AG09309 (cell line): ENCODE measurements around the gene CDC42EP1.
A peak's percentile ranks its signal among the peaks of the same experiment; 100 is the strongest.
"Not testable (repeated sequence)": the region's sequence is repeated elsewhere in the genome, so short reads cannot be mapped to it uniquely, and the experiment has no call there.

Experiments
- DNase-seq: peaks from one replicate; pipeline ENCODE4 v3.0.0-alpha.2; 2010; ENCODE audit warnings: low read depth
- H3K4me3 ChIP-seq: 2 replicates; pipeline ENCODE4 v1.5.1; 2011; ENCODE audit warnings: mild to moderate bottlenecking, low read depth, low read length, moderate library complexity; ENCODE audit not compliant: control insufficient read depth
- TF ChIP-seq, protein P1 (sequence below): IDR thresholded peaks from 2 replicates; pipeline ENCODE4 v1.5.1; 2011; ENCODE audit warnings: mild to moderate bottlenecking, low read depth, low read length, inconsistent platforms; ENCODE audit not compliant: insufficient read depth, control insufficient read depth; ENCODE audit errors: missing control alignments

The CDC42EP1 gene

DNA sequence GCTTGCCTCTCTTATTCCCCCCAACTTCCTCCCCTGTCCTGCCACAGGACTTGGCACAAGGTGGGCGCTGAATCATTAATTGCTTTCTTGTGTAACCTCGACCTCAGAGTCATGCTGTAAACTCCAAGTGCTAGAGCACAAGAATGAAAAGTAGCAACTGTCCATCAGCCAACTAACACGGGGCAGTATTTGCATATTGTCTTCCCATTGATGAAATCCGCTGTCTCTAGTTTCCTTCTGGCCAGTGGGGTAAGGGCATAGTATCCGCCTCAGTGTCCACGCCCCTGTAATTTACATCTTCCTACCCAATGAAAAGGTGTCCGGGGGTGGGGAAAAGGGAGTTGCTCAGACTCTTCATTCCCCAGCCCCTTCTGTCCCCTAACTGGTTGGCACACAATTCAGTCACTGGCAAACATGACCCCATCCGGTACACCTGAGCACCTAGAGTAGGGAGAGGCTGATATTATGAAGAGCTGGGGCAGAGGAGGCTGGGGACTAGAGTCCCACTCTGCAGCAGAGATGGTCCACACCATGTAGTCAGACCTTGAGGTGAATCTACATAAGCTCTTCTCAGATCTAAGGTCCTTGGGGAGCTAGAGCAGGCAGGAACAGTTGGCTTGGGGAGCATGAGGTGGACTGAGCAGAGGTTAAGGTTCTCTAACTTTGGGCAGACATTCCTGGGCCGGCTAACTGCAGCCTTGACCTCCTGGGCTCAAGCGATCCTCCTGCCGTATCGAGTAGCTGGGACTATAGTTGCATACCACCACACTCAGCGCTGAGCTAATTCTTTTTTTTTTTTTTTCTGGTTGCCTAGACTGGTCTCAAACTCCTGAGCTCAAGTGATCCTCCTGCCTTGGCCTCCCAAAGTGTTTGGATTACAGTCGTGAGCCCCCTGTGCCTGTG is 41.5 kb downstream of the CDC42EP1 start:
- DNase-seq: peak; percentile 24
- H3K4me3 ChIP-seq: no peak overlapping the region

DNA sequence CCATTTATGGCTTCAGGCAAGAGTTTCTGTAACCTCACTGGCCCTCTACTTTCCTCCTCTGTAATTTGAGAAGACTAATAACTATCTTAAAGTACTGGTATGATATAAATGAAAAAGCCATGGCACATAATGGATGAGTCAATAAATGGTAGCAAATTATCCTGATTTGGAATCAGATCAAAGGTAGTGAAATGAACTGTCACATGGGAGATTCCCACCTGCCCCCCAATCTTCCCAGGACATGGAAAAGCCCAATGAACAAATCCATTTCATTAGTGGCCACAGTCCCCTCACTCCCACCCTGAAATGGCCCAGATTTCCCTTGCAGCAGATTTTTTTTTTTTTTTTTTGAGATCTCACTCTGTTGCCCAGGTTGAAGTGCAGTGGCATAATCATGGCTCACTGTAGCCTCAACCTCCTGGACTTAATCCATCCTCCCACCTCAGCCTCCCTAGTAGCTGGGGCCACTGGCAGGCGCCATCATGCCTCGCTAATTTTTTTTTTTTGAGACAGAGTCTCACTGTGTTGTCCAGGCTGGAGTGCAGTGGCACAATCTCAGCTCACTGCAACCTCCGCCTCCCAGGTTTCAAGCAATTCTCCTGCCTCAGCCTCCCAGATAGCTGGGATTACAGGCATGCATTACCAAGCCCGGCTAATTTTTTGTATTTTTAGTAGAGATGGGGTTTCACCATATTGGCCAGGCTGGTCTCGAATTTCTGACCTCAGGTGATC is 42.4 kb downstream of the CDC42EP1 start:
- not testable (repeated sequence) for H3K4me3 ChIP-seq, DNase-seq

More for the DNA sequence above, 41.5 kb downstream of the CDC42EP1 start:
- TF ChIP-seq, protein P1, sequence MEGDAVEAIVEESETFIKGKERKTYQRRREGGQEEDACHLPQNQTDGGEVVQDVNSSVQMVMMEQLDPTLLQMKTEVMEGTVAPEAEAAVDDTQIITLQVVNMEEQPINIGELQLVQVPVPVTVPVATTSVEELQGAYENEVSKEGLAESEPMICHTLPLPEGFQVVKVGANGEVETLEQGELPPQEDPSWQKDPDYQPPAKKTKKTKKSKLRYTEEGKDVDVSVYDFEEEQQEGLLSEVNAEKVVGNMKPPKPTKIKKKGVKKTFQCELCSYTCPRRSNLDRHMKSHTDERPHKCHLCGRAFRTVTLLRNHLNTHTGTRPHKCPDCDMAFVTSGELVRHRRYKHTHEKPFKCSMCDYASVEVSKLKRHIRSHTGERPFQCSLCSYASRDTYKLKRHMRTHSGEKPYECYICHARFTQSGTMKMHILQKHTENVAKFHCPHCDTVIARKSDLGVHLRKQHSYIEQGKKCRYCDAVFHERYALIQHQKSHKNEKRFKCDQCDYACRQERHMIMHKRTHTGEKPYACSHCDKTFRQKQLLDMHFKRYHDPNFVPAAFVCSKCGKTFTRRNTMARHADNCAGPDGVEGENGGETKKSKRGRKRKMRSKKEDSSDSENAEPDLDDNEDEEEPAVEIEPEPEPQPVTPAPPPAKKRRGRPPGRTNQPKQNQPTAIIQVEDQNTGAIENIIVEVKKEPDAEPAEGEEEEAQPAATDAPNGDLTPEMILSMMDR: no peak

DNA sequence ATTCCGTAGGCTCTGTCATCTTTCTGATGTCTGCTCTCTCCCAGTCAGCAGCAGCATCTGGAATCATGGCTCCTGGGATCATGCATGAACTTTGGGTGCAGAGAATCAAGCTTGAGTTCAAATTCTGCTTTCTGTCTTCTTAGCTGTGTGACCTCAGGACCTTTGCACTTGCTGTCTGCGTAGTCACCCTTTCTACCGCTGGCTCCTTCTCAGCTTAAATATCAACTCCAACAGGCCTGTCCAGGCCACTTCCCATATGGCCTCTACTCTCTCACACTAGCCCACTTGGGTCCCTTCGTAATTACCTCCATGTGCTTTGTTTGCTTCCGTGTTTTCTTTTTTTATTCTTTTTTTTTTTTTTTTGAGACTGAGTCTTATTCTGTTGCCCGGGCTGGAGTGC is 43.8 kb downstream of the CDC42EP1 start:
- H3K4me3 ChIP-seq: no peak overlapping the region
- DNase-seq: no peak
- TF ChIP-seq, protein P1: no peak

DNA sequence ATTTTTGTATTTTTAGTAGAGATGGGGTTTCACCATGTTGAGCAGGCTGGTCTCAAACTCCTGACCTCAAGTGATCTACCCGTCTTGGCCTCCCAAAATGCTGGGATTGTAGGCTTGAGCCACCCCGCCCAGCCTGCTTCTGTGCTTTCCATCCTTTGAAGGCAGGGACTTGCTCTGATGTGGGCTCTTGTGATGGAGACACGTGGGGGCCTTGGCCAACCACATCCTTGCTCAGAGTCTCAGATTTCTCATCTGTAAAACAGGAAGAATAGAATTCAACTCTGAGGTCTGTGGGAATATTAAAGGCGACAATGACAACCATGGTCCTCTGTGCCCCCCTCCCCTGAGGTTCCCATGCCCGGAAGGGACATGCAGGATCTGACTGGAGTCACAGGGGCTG is 44.6 kb downstream of the CDC42EP1 start:
- DNase-seq: no peak
- no peak overlapping the region for H3K4me3 ChIP-seq
- TF ChIP-seq, protein P1: no peak

DNA sequence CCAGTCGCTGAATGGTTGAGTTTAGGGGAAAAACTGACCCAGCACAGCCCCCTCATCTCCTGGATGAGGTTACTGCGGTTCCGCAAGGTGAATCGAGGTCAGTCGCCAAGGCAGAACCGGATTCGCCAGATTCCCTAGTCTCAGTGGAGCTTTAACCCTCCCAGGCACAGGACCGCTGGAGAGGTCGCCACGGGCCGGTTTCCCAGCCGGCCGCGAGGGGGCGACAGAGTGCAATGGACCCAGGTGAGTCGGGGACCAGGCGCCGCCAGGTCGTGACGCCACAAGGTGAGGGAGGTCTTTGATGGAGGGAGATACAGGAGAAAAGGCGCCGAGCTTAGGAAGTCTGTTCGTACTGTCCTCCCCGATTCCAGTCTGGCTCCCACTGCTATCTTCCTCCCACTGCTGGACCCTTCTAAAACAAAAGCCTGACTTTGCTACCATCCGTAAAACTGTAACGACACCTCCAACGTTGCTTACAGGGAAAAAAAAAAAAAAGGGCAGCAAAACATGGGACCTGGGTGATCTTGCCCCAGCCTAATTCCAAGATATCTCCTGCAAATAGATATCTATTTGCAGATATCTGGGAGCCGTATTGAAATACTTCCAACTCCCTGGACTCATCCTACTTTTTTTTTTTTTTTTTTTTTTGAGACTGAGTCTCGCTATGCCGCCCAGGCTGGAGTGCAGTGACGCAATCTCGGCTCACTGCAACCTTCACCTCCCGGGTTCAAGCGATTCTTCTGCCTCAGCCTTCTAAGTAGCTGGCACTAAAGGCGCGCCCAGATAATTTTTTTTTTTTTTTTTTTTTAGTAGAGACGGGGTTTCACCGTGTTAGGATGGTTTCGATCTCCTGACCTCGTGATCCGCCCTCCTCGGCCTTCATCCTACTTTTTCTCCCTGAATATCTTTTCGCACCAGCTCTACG is 47.0 kb downstream of the CDC42EP1 start:
- H3K4me3 ChIP-seq: peak overlapping the region; percentile 19
- DNase-seq: no peak
- TF ChIP-seq, protein P1: peak; percentile 99

DNA sequence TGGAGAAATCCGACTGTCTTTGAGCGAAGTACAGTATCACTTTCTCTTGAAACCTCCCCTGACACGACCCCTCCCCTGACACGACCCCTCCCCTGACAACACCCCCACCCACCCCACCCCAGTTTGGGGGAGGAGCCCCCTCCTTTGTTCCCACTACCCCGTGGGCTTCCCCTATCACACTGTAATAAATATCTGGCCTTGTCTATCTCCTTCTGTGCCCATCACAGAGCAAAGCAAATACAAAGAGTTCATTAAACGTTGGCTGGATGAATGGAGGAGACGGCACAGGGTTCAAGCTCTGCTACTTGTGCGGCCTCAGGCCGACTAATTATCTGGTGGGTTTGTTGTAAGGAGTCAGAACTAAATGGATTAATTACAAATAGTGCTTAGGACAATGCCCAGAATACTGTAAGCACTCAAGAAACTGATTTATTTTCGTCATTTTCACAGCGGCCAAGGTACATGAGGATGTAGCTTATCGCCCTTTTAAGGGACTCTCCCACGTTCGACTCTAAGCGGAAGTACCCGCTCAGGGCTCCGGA is 47.7 kb downstream of the CDC42EP1 start:
- no peak for DNase-seq
- peak overlapping the region; percentile 82 for H3K4me3 ChIP-seq
- TF ChIP-seq, protein P1: no peak
